ENCODE results near the gene NDUFA7.
"Not testable (repeated sequence)": the region's sequence is repeated elsewhere in the genome, so short reads cannot be mapped to it uniquely, and the experiment has no call there.

The NDUFA7 gene

DNA sequence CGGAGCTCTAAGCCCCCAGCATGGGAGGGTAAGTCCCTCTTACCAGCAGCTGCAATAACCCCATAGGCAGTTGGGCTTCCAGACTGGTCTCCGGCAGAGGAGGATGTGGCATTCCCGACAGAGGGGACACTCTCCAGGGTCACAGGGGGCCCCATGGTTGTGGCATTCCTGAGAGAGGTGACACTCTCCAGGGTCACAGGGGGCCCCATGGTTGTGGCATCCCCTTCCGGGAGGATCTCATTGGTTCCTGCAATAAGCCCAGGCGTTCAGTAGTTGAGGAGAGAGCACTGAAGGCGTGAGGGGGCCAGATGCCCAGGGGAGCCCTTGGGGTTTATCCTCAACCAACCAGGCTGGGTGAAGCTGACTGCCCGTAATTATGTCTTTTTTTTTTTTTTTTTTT is 18.4 kb downstream of the NDUFA7 start:
- H3K9me3 ChIP-seq = no peaks in the 10 kb centered on the region
- DNase-seq (ENCODE audit: low spot score in 2 of 2) = peak in 1 of 2 experiments; percentile 6
- H3K27me3 ChIP-seq (ENCODE audit: low read depth) = no peaks in the 10 kb centered on the region
- H3K36me3 ChIP-seq (replicated peaks) = peaks cover under 1% of the 10 kb centered on the region
- no peaks in the 10 kb centered on the region; the same call in 1 of the 2 replicates for H3K4me1 ChIP-seq
- no peak overlapping the region for H3K4me3 ChIP-seq
- in situ Hi-C loops (cut with MboI; ENCODE audit: low sequenced_read_pairs) = no loop called here

- peak in 1 of 2 experiments; percentile 7 for DNase-seq (ENCODE audit: low spot score in 2 of 2)
- Histone ChIP-seq H3K36me3 (replicated peaks) (no peaks in the 10 kb centered on the region), H3K4me3 (no peak overlapping the region), H3K27me3 (ENCODE audit: low read depth) (no peaks in the 10 kb centered on the region), H3K9me3 (no peaks in the 10 kb centered on the region), H3K4me1 (no peaks in the 10 kb centered on the region; the same call in 1 of the 2 replicates)
- in situ Hi-C loops (cut with MboI; ENCODE audit: low sequenced_read_pairs) = no loop called here
Measured at GRCh38 chr19:8302357-8302691, 18.9 kb downstream of the NDUFA7 start.

DNA sequence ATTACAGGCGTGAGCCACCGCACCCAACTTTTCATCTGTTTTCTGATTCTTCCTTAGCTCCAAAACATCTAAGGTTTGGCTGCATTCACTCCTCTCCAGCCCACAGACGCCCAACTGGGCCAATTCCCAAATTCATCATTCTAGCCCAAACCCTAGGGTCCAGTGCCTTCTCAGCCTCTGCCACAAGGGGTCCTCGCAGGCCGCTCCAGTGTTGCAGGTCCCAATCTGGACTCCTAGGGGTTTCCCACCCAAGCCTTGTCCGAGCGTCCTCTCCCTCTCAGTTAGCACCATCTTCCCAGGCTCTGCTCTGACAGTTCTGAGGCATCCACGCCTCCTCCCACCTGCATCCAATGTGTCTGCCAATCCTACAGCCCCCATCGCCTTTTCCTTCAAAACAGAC is 29.8 kb downstream of the NDUFA7 start:
- in situ Hi-C loops (cut with MboI; ENCODE audit: low sequenced_read_pairs); H3K27me3 ChIP-seq (ENCODE audit: low read depth); H3K36me3 ChIP-seq (replicated peaks); H3K4me3 ChIP-seq; H3K4me1 ChIP-seq; DNase-seq (ENCODE audit: low spot score in 2 of 2); H3K9me3 ChIP-seq: not testable (repeated sequence)

GRCh38 chr19:8276508-8276907 is 44.7 kb downstream of the NDUFA7 start:
- H3K9me3 ChIP-seq; H3K4me3 ChIP-seq; in situ Hi-C loops (cut with MboI; ENCODE audit: low sequenced_read_pairs); DNase-seq (ENCODE audit: low spot score in 2 of 2); H3K27me3 ChIP-seq (ENCODE audit: low read depth); H3K4me1 ChIP-seq; H3K36me3 ChIP-seq (replicated peaks): not testable (repeated sequence)

GRCh38 chr19:8269724-8270123 is 51.5 kb downstream of the NDUFA7 start:
- in situ Hi-C loops (cut with MboI; ENCODE audit: low sequenced_read_pairs) = no loop called here
- Histone ChIP-seq H3K36me3 (replicated peaks) (no peaks in the 10 kb centered on the region), H3K9me3 (no peaks in the 10 kb centered on the region), H3K4me1 (peaks cover 4% of the 10 kb centered on the region), H3K4me3 (no peak overlapping the region), H3K27me3 (ENCODE audit: low read depth) (no peaks in the 10 kb centered on the region)
- no peak for DNase-seq (ENCODE audit: low spot score in 2 of 2)

DNA sequence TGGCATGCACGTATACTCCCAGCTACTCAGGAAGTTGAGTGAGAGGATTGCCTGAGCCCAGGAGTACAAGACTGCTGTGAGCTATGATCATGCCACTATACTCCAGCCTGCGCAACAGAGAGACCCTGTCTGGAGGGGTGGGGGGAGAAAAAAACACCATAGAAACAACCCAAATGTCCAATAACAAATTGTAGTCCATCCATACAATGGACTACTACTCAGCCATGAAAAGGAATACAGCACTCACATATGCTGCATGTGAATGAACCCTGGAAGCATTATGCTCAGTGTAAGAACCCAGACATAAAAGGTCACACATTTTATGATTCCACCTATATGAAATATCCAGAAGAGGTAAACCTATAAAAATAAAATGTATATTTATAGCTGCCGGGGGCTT is 55.3 kb downstream of the NDUFA7 start:
- DNase-seq (ENCODE audit: low spot score in 2 of 2) = no peak
- peaks cover 4% of the 10 kb centered on the region for H3K4me1 ChIP-seq
- H3K36me3 ChIP-seq (replicated peaks) = no peaks in the 10 kb centered on the region
- no peak overlapping the region for H3K4me3 ChIP-seq
- no peaks in the 10 kb centered on the region for H3K27me3 ChIP-seq (ENCODE audit: low read depth)
- in situ Hi-C loops (cut with MboI; ENCODE audit: low sequenced_read_pairs) = no loop called here
- H3K9me3 ChIP-seq = no peaks in the 10 kb centered on the region

- DNase-seq (ENCODE audit: low spot score in 2 of 2) = peak in 1 of 2 experiments; percentile 2
- H3K27me3 ChIP-seq (ENCODE audit: low read depth); H3K4me1 ChIP-seq; in situ Hi-C loops (cut with MboI; ENCODE audit: low sequenced_read_pairs); H3K4me3 ChIP-seq; H3K9me3 ChIP-seq; H3K36me3 ChIP-seq (replicated peaks): not testable (repeated sequence)
Measured at GRCh38 chr19:8264248-8264647, 56.9 kb downstream of the NDUFA7 start.

DNA sequence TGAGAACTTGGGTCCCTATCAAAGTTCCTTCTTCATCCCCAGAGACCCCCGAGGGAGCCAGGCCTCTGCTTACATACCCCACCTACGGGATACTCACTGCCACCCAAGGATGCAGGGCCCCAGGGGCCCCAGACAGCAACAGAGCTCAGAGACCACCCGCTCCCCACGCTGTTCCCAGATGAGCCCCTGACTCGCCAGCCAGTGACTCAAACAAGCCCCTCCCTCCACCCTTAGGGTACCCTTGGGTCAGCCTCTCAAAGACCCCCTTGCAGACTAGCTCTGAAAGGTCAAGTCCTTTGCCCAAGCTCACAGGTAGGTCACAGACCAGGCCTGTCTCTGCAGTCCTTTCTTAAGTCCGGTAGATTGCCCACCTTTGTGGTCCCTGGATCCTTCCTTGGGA is 58.7 kb downstream of the NDUFA7 start:
- Histone ChIP-seq H3K4me1 (no peaks in the 10 kb centered on the region; the same call in 1 of the 2 replicates), H3K9me3 (no peaks in the 10 kb centered on the region), H3K27me3 (ENCODE audit: low read depth) (no peaks in the 10 kb centered on the region), H3K36me3 (replicated peaks) (peaks cover 5% of the 10 kb centered on the region; the same call in 1 of the 2 replicates), H3K4me3 (no peak overlapping the region)
- DNase-seq (ENCODE audit: low spot score in 2 of 2) = peak in 1 of 2 experiments; percentile 3
- in situ Hi-C loops (cut with MboI; ENCODE audit: low sequenced_read_pairs) = no loop called here

- no peak for DNase-seq (ENCODE audit: low spot score in 2 of 2)
Measured at GRCh38 chr19:8261881-8262280, 59.3 kb downstream of the NDUFA7 start.

GRCh38 chr19:8261347-8261746 is 59.8 kb downstream of the NDUFA7 start:
- H3K4me1 ChIP-seq = no peaks in the 10 kb centered on the region; the same call in 1 of the 2 replicates
- peaks cover 11% of the 10 kb centered on the region for H3K36me3 ChIP-seq (replicated peaks)
- no peaks in the 10 kb centered on the region for H3K27me3 ChIP-seq (ENCODE audit: low read depth)
- DNase-seq (ENCODE audit: low spot score in 2 of 2) = no peak
- in situ Hi-C loops (cut with MboI; ENCODE audit: low sequenced_read_pairs) = no loop called here
- H3K9me3 ChIP-seq = no peaks in the 10 kb centered on the region
- no peak overlapping the region for H3K4me3 ChIP-seq

More at GRCh38 chr19:8261881-8262280, 59.3 kb downstream of the NDUFA7 start:
- Histone ChIP-seq H3K9me3 (no peaks in the 10 kb centered on the region), H3K36me3 (replicated peaks) (peaks cover 8% of the 10 kb centered on the region), H3K4me1 (no peaks in the 10 kb centered on the region; the same call in 1 of the 2 replicates), H3K27me3 (ENCODE audit: low read depth) (no peaks in the 10 kb centered on the region), H3K4me3 (no peak overlapping the region)
- in situ Hi-C loops (cut with MboI; ENCODE audit: low sequenced_read_pairs) = no loop called here
